H1 (cell line): ENCODE measurements around the gene TMEM63C. TPM values are rescaled to one million over a fixed set of nuclear protein-coding genes. Genes with fewer than 3 reads are reported as not detected.

Source experiments
- CTCF ChIA-PET: fragments of 300-600 bp; sonication (Branson Sonifier 250); formaldehyde crosslinking; loops from one replicate; lab custom pipeline; 2021; ENCODE audit not compliant: partially characterized antibody; lab: Charles Lee
- POLR2A ChIA-PET: fragments of 300-600 bp; sonication (Branson Sonifier 250); formaldehyde crosslinking; loops from one replicate; lab custom pipeline; 2021; ENCODE audit warnings: inconsistent platforms; ENCODE audit not compliant: partially characterized antibody; lab: Charles Lee
- DNase-seq, 2 experiments: peaks; one replicate each; pipeline versions ENCODE4 v3.0.0 to v3.0.0-alpha.2; 2010 to 2022; ENCODE audit warnings: low spot score in 2 of 2, low read depth in 1 of 2, mixed read lengths in 1 of 2
- FAIRE-seq: peaks from 2 replicates; lab custom pipeline; 2011; peaks lifted over from hg19 to GRCh38; lab: Jason Lieb, UNC
- H2AFZ ChIP-seq: 2 replicates; pipeline ENCODE4 v1.8.1; 2012; ENCODE audit warnings: low read length, inconsistent platforms
- H2AK5ac ChIP-seq: 2 replicates; pipeline ENCODE4 v1.6.1; 2013; ENCODE audit warnings: low read depth, low read length
- H2BK120ac ChIP-seq: replicated peaks from 2 replicates; pipeline ENCODE3; 2013; ENCODE audit warnings: low read depth, low read length, inconsistent platforms
- H2BK12ac ChIP-seq: 2 replicates; pipeline ENCODE4 v1.6.1; 2013; ENCODE audit warnings: low read depth, low read length
- H2BK15ac ChIP-seq: 2 replicates; pipeline ENCODE4 v1.6.1; 2013; ENCODE audit warnings: low read length
- H2BK20ac ChIP-seq: 2 replicates; pipeline ENCODE4 v1.6.1; 2013; ENCODE audit warnings: low read length
- H2BK5ac ChIP-seq: 2 replicates; pipeline ENCODE4 v1.6.1; 2013; ENCODE audit warnings: low read depth, low read length
- H3K14ac ChIP-seq: 2 replicates; pipeline ENCODE4 v1.6.1; 2013; ENCODE audit warnings: inconsistent platforms; ENCODE audit not compliant: insufficient read length
- H3K18ac ChIP-seq: 2 replicates; pipeline ENCODE4 v1.6.1; 2013; ENCODE audit warnings: low read length; ENCODE audit errors: extremely low read depth
- H3K23ac ChIP-seq: 2 replicates; pipeline ENCODE4 v1.6.1; 2013; ENCODE audit warnings: inconsistent platforms; ENCODE audit not compliant: insufficient read length
- H3K23me2 ChIP-seq: 2 replicates; pipeline ENCODE4 v1.6.1; 2013; ENCODE audit warnings: low read depth, low read length
- H3K27ac ChIP-seq: 2 replicates; pipeline ENCODE4 v1.6.1; 2011; ENCODE audit warnings: low read depth, low read length, inconsistent platforms
- H3K27me3 ChIP-seq, 4 experiments: replicated peaks in 1 of 4; 1 replicate in 1 of 4; 2 replicates in 3 of 4; pipeline versions ENCODE4 v1.6.1 to v1.8.1; 2011 to 2013; ENCODE audit warnings: low read length in 3 of 4, mild to moderate bottlenecking in 3 of 4, inconsistent platforms in 2 of 4, mixed read lengths in 2 of 4, moderate library complexity in 1 of 4; ENCODE audit not compliant: control insufficient read depth in 3 of 4, insufficient read depth in 3 of 4; ENCODE audit errors: extremely low read depth in 1 of 4
- H3K36me3 ChIP-seq, 4 experiments: 2 replicates each; pipeline versions ENCODE4 v1.6.1 to v1.8.1; 2011 to 2013; ENCODE audit warnings: mild to moderate bottlenecking in 4 of 4, low read length in 3 of 4, moderate library complexity in 2 of 4, control low read depth in 1 of 4, inconsistent platforms in 1 of 4; ENCODE audit not compliant: insufficient read depth in 4 of 4, control insufficient read depth in 2 of 4
- H3K4ac ChIP-seq: replicated peaks from 2 replicates; pipeline ENCODE3; 2013; ENCODE audit warnings: low read length, low read depth, mixed read lengths, inconsistent platforms; ENCODE audit not compliant: insufficient read length
- H3K4me1 ChIP-seq, 4 experiments: replicated peaks in 1 of 4; 1 replicate in 1 of 4; 2 replicates in 3 of 4; pipeline versions ENCODE4 v1.6.1 to v1.8.1; 2011 to 2013; ENCODE audit warnings: low read length in 3 of 4, inconsistent platforms in 2 of 4, mixed read lengths in 1 of 4; ENCODE audit not compliant: insufficient read depth in 4 of 4, control insufficient read depth in 3 of 4
- H3K4me2 ChIP-seq, 2 experiments: 2 replicates each; pipeline versions ENCODE4 v1.6.1 to v1.8.1; 2011 to 2013; ENCODE audit warnings: low read depth in 2 of 2, low read length in 2 of 2, control low read depth in 1 of 2, inconsistent platforms in 1 of 2, mild to moderate bottlenecking in 1 of 2; ENCODE audit not compliant: insufficient read depth in 1 of 2
- H3K4me3 ChIP-seq, 4 experiments: fragments of 200-600, 300-600 bp in 1 of 4; sonication (generic), shearing (Covaris generic), sonication (Bioruptor Twin) in 1 of 4; 2 replicates each; pipeline versions ENCODE4 v1.5.1 to v1.8.1; 2011 to 2016; ENCODE audit warnings: low read length in 4 of 4, low read depth in 3 of 4, control low read depth in 2 of 4, inconsistent platforms in 2 of 4, mild to moderate bottlenecking in 2 of 4, mixed read lengths in 1 of 4, moderate library complexity in 1 of 4; ENCODE audit not compliant: insufficient read depth in 2 of 4; ENCODE audit errors: extremely low read depth in 1 of 4
- H3K56ac ChIP-seq: replicated peaks from 2 replicates; pipeline ENCODE3; 2013; ENCODE audit warnings: low read depth, mild to moderate bottlenecking, mixed read lengths, low read length, inconsistent platforms; ENCODE audit not compliant: insufficient read length
- H3K79me1 ChIP-seq: 2 replicates; pipeline ENCODE4 v1.6.1; 2013; ENCODE audit warnings: low read depth, low read length, control low read depth
- H3K79me2 ChIP-seq, 2 experiments: 2 replicates each; pipeline versions ENCODE4 v1.6.1 to v1.8.1; 2012 to 2013; ENCODE audit warnings: low read length in 2 of 2, mild to moderate bottlenecking in 2 of 2, inconsistent platforms in 1 of 2; ENCODE audit not compliant: insufficient read depth in 2 of 2, control insufficient read depth in 1 of 2
- H3K9ac ChIP-seq, 4 experiments: replicated peaks in 1 of 4; 1 replicate in 1 of 4; 2 replicates in 3 of 4; pipeline versions ENCODE4 v1.6.1 to v1.8.1; 2011 to 2013; ENCODE audit warnings: low read depth in 3 of 4, low read length in 3 of 4, control low read depth in 2 of 4, mild to moderate bottlenecking in 2 of 4, moderate library complexity in 2 of 4, inconsistent platforms in 1 of 4; ENCODE audit errors: extremely low read depth in 1 of 4
- H3K9me3 ChIP-seq, 2 experiments: 2 replicates each; pipeline versions ENCODE4 v1.6.1 to v1.8.1; 2012 to 2013; ENCODE audit warnings: mild to moderate bottlenecking in 2 of 2, moderate library complexity in 2 of 2, control low read depth in 1 of 2, inconsistent platforms in 1 of 2, low read depth in 1 of 2, low read length in 1 of 2, mixed read lengths in 1 of 2; ENCODE audit not compliant: insufficient read depth in 2 of 2
- H4K20me1 ChIP-seq, 2 experiments: replicated peaks in 1 of 2; 2 replicates each; pipeline versions ENCODE3 to v1.8.1; 2011 to 2013; ENCODE audit warnings: inconsistent platforms in 2 of 2, low read length in 2 of 2, mild to moderate bottlenecking in 1 of 2; ENCODE audit not compliant: insufficient read depth in 2 of 2, control insufficient read depth in 1 of 2
- H4K5ac ChIP-seq: 2 replicates; pipeline ENCODE4 v1.6.1; 2013; ENCODE audit warnings: low read length, low read depth, mixed read lengths, inconsistent platforms; ENCODE audit not compliant: insufficient read length
- H4K8ac ChIP-seq: 2 replicates; pipeline ENCODE4 v1.8.0; 2013; ENCODE audit warnings: mild to moderate bottlenecking, moderate library complexity, low read length, inconsistent platforms; ENCODE audit not compliant: insufficient read depth; ENCODE audit errors: extremely low read depth
- H4K91ac ChIP-seq: replicated peaks from 2 replicates; pipeline ENCODE3; 2013; ENCODE audit warnings: low read length, mixed read lengths, inconsistent platforms; ENCODE audit not compliant: insufficient read length
- ATF3 ChIP-seq: IDR thresholded peaks from 2 replicates; pipeline ENCODE4 v1.6.1; 2011; ENCODE audit warnings: low read depth, mild to moderate bottlenecking, low read length; ENCODE audit not compliant: insufficient read depth
- CTCF ChIP-seq, 3 experiments: IDR thresholded peaks; 1 replicate in 2 of 3; 2 replicates in 1 of 3; pipeline versions ENCODE4 v1.5.1 to v1.6.1; 2011; ENCODE audit warnings: low read length in 3 of 3, mild to moderate bottlenecking in 3 of 3, inconsistent platforms in 2 of 3, low read depth in 1 of 3, moderate library complexity in 1 of 3; ENCODE audit not compliant: insufficient read depth in 1 of 3; ENCODE audit errors: control extremely low read depth in 1 of 3
- MAX ChIP-seq: IDR thresholded peaks from 2 replicates; pipeline ENCODE4 v1.6.1; 2012; ENCODE audit warnings: inconsistent platforms
- NRF1 ChIP-seq: IDR thresholded peaks from 2 replicates; pipeline ENCODE4 v1.6.1; 2011; ENCODE audit warnings: mild to moderate bottlenecking, low read depth, low read length, improper control_type of control experiment
- POLR2AphosphoS5 ChIP-seq: IDR thresholded peaks from 2 replicates; pipeline ENCODE4 v1.6.1; 2011; ENCODE audit warnings: low read depth, low read length
- RAD21 ChIP-seq, 2 experiments: IDR thresholded peaks in 1 of 2; conservative IDR thresholded peaks in 1 of 2; 2 replicates each; pipeline ENCODE4 v1.6.1; 2011; ENCODE audit warnings: low read depth in 2 of 2, low read length in 2 of 2, improper control_type of control experiment in 1 of 2, inconsistent platforms in 1 of 2, mild to moderate bottlenecking in 1 of 2, moderate library complexity in 1 of 2
- WGBS, 2 experiments: shearing (Covaris generic) in 1 of 2; methylation state at CpG; one replicate each; pipeline versions ENCODE4 v1.1.6 to v1.1.7; 2013 to 2015; ENCODE audit warnings: low lambda C conversion rate in 2 of 2, mixed read lengths in 2 of 2, inconsistent platforms in 1 of 2, low coverage in 1 of 2, missing lambda C conversion rate in 1 of 2; ENCODE audit not compliant: insufficient replicate concordance in 2 of 2, insufficient coverage in 1 of 2, insufficient read length in 1 of 2; ENCODE audit errors: extremely low coverage in 1 of 2, missing lambda C conversion rate in 1 of 2; 5-methylcytosine and 5-hydroxymethylcytosine counted together
- polyA plus RNA-seq, 7 experiments: library from polyadenylated mRNA; depleted of rRNA in 3 of 7; stranded (reverse) in 5 of 7; unstranded in 2 of 7; fragments of >200 nt in 5 of 7; fragments of 200-250 nt in 2 of 7; gene quantifications; 1 replicate in 5 of 7; 2 replicates in 1 of 7; 4 replicates in 1 of 7; pipeline versions ENCODE4 v1.2.1 to v1.2.3, GENCODE V29; 2011 to 2013; ENCODE audit warnings: missing spikeins in 2 of 7, mixed read lengths in 2 of 7
- total RNA-seq: library from RNA; stranded (reverse); fragmentation: NEBNext Ultra II Directional; extraction: Animal tissue kit (Norgen Biotek cat#: 25700); gene quantifications from 2 replicates; pipeline ENCODE4 v1.2.1, GENCODE V29; 2021

TMEM63C gene
- total and polyA plus RNA-seq, 2 of the 8 experiments (the other 6 are each of a cell fraction or from before 2014, with no cell fraction given) = 3.0 to 7.6 TPM

- Histone ChIP-seq H4K8ac (no peak overlapping the region), H4K5ac (no peak overlapping the region), H2BK12ac (0 out of 2 replicates have a peak overlapping the region, but pooled peaks have one; percentile 62), H3K9ac (no peak overlapping the region), H3K79me1 (no peaks in the 10 kb centered on the region), H3K9me3 (no peaks in the 10 kb centered on the region), H3K23ac (no peak overlapping the region), H3K27me3 (no peaks in the 10 kb centered on the region), H3K4me2 (no peak overlapping the region), H2BK120ac (no peak overlapping the region), H4K20me1 (no peaks in the 10 kb centered on the region), H2BK15ac (no peak overlapping the region), H3K4ac (no peak overlapping the region), H2AFZ (no peak overlapping the region), H3K36me3 (no peaks in the 10 kb centered on the region), H3K4me3 (no peak overlapping the region), H3K14ac (no peak overlapping the region), H4K91ac (no peak overlapping the region), H3K56ac (no peak overlapping the region), H2BK5ac (peak overlapping the region; percentile 19; the same call in 1 of the 2 replicates), H2BK20ac (no peak overlapping the region), H3K4me1 (peaks cover 0 to 8% (median 4%) of the 10 kb centered on the region in 4 experiments; a peak in 3 of 7 replicates), H3K79me2 (no peaks in the 10 kb centered on the region), H3K23me2 (no peaks in the 10 kb centered on the region), H3K27ac (no peak overlapping the region), H3K18ac (no peak overlapping the region), H2AK5ac (no peak overlapping the region)
- POLR2A ChIA-PET = interaction anchor here (1.2 kb wide), 1 partner anchor 16 kb away, joined by 5 read pairs; no protein-coding TSS in a partner anchor
- WGBS, 2 experiments = 74% methylated on average over 7 of the region's 7 CpGs; no CpG with 5 or more reads in 1 of the 2 experiments
- CTCF ChIA-PET = interaction anchor here (0.7 to 8.8 kb wide), 20 partner anchors 10 to 325 kb away, joined by 3 to 110 read pairs (median 5); partner anchors contain the start of gene ZDHHC22
- DNase-seq (no peak), FAIRE-seq (no peak)
- TF ChIP-seq POLR2AphosphoS5 = no peak
- no peak for TF ChIP-seq ATF3
- peak; percentile 56 to 59 for TF ChIP-seq RAD21 (IDR thresholded peaks at IDR 0.05 in 1 of 2, conservative IDR thresholded peaks at IDR 0.05 in 1 of 2; ENCODE audit: low read depth in 2 of 2, low read length in 2 of 2)
- TF ChIP-seq MAX = peak; percentile 85
- peak; percentile 41 to 56 (median 54) for TF ChIP-seq CTCF (IDR thresholded peaks at IDR 0.05; ENCODE audit: control extremely low read depth in 1 of 3, insufficient read depth in 1 of 3, low read depth in 1 of 3, low read length in 3 of 3)
- TF ChIP-seq NRF1 = no peak
Observed at GRCh38 chr14:77200406-77200985, 18.9 kb downstream of the TMEM63C start.
